ENCODE results near the gene JARID2. TPM values are rescaled to one million over a fixed set of nuclear protein-coding genes. Genes with fewer than 3 reads are reported as not detected.

The JARID2 gene
- total RNA-seq, 1 experiment from 2014 or later: 23.6 TPM

- Histone ChIP-seq H2AFZ (ENCODE audit: low read depth, low read length, poor library complexity, severe bottlenecking) (no peak overlapping the region), H3K9me3 (ENCODE audit: control insufficient read depth in 1 of 2, insufficient read depth in 1 of 2, low read depth in 1 of 2, low read length in 2 of 2) (no peaks in the 10 kb centered on the region), H3K79me2 (ENCODE audit: insufficient read depth, low read length) (no peaks in the 10 kb centered on the region), H3K27ac (ENCODE audit: low read depth, low read length) (no peak overlapping the region), H4K20me1 (ENCODE audit: insufficient read depth) (no peaks in the 10 kb centered on the region), H3K27me3 (ENCODE audit: insufficient read depth, low read length) (no peaks in the 10 kb centered on the region), H3K9ac (ENCODE audit: low read length) (no peak overlapping the region), H3K4me3 (replicated peaks in 1 of 2; ENCODE audit: low read depth in 1 of 2, low read length in 2 of 2) (no peak overlapping the region), H3K9me2 (ENCODE audit: insufficient read depth) (no peaks in the 10 kb centered on the region), H3K36me3 (ENCODE audit: control insufficient read depth in 1 of 2, insufficient read depth in 2 of 2, low read length in 2 of 2) (peaks cover 0 to 3% of the 10 kb centered on the region in 2 experiments; a peak in 1 of 4 replicates), H3K4me1 (ENCODE audit: control insufficient read depth in 1 of 2, insufficient read depth in 2 of 2, low read length in 2 of 2) (peaks cover 0 to 5% of the 10 kb centered on the region in 2 experiments; a peak in 1 of 4 replicates), H3K4me2 (ENCODE audit: low read length) (no peak overlapping the region)
- ATAC-seq: no peak; the same call in 1 of the 2 replicates
- intact Hi-C loops (cut with micrococcal nuclease): no loop called here
- RAD21 ChIA-PET (ENCODE audit: low non-redundant PET in 1 of 2, low total read pairs in 2 of 2, uncharacterized antibody in 2 of 2, unreplicated experiment in 2 of 2): no interaction called here
- no peak for DNase-seq (ENCODE audit: low read depth, low spot score)
- CTCF ChIA-PET: no interaction called here
- TF ChIP-seq POLR2A (IDR thresholded peaks at IDR 0.05; ENCODE audit: borderline replicate concordance, extremely low read depth, insufficient read depth, insufficient read length) (no peak), SP1 (IDR thresholded peaks at IDR 0.05; ENCODE audit: low read depth) (no peak), ZNF274 (IDR thresholded peaks at IDR 0.05; ENCODE audit: low read depth, low read length) (no peak), CEBPB (IDR thresholded peaks at IDR 0.05; ENCODE audit: low read depth) (no peak), EZH2 (IDR thresholded peaks at IDR 0.05) (no peak)
- POLR2A ChIA-PET: no interaction called here
- BruUV-seq (replicated peaks): no TSS peak
These were observed 252.8 kb downstream of the JARID2 start for GRCh38 chr6:15498640-15499039.

- intact Hi-C loops (cut with micrococcal nuclease): no loop called here
- TF ChIP-seq ELF1 (IDR thresholded peaks at IDR 0.05; ENCODE audit: borderline replicate concordance, low read depth): no peak
- TF ChIP-seq EZH2phosphoT487 (IDR thresholded peaks at IDR 0.05; ENCODE audit: borderline replicate concordance): no peak
- no peak for TF ChIP-seq REST (IDR thresholded peaks at IDR 0.05; ENCODE audit: low read depth)
- no peak for TF ChIP-seq RAD21 (IDR thresholded peaks at IDR 0.05; ENCODE audit: low read depth)
- TF ChIP-seq TCF7L2 (IDR thresholded peaks at IDR 0.05; ENCODE audit: borderline replicate concordance, extremely low read depth, insufficient read depth, insufficient read length): no peak
- TF ChIP-seq MAX (IDR thresholded peaks at IDR 0.05): no peak
- TF ChIP-seq POLR2AphosphoS5 (IDR thresholded peaks at IDR 0.05; ENCODE audit: low read depth, low read length): no peak
- TF ChIP-seq SP1 (IDR thresholded peaks at IDR 0.05; ENCODE audit: low read depth): no peak
- no peak for TF ChIP-seq SIN3A (IDR thresholded peaks at IDR 0.05; ENCODE audit: low read depth)
- TF ChIP-seq SRF (IDR thresholded peaks at IDR 0.05; ENCODE audit: low read depth): no peak
- peaks cover 0 to 3% of the 10 kb centered on the region in 2 experiments; a peak in 1 of 4 replicates for H3K36me3 ChIP-seq (ENCODE audit: control insufficient read depth in 1 of 2, insufficient read depth in 2 of 2, low read length in 2 of 2)
These were observed 253.3 kb downstream of the JARID2 start for GRCh38 chr6:15499125-15499524.

More at GRCh38 chr6:15499125-15499524, 253.3 kb downstream of the JARID2 start:
- Histone ChIP-seq H3K4me2 (ENCODE audit: low read length) (no peak overlapping the region), H3K27me3 (ENCODE audit: insufficient read depth, low read length) (no peaks in the 10 kb centered on the region), H3K9me2 (ENCODE audit: insufficient read depth) (no peaks in the 10 kb centered on the region), H3K79me2 (ENCODE audit: insufficient read depth, low read length) (no peaks in the 10 kb centered on the region), H3K9me3 (ENCODE audit: control insufficient read depth in 1 of 2, insufficient read depth in 1 of 2, low read depth in 1 of 2, low read length in 2 of 2) (no peaks in the 10 kb centered on the region), H3K4me1 (ENCODE audit: control insufficient read depth in 1 of 2, insufficient read depth in 2 of 2, low read length in 2 of 2) (peaks cover 0 to 5% of the 10 kb centered on the region in 2 experiments; a peak in 1 of 4 replicates), H3K9ac (ENCODE audit: low read length) (no peak overlapping the region), H4K20me1 (ENCODE audit: insufficient read depth) (no peaks in the 10 kb centered on the region), H3K4me3 (replicated peaks in 1 of 2; ENCODE audit: low read depth in 1 of 2, low read length in 2 of 2) (no peak overlapping the region), H3K27ac (ENCODE audit: low read depth, low read length) (no peak overlapping the region), H2AFZ (ENCODE audit: low read depth, low read length, poor library complexity, severe bottlenecking) (no peak overlapping the region)
- no TSS peak for BruUV-seq (replicated peaks)
- CTCF ChIA-PET: no interaction called here
- RAD21 ChIA-PET (ENCODE audit: low non-redundant PET in 1 of 2, low total read pairs in 2 of 2, uncharacterized antibody in 2 of 2, unreplicated experiment in 2 of 2): no interaction called here
- DNase-seq (ENCODE audit: low read depth, low spot score): no peak
- ATAC-seq: no peak
- POLR2A ChIA-PET: no interaction called here
